Caki2 (cell line): ENCODE data around the gene ARID1B. TPM values are rescaled to one million over a fixed set of nuclear protein-coding genes. Genes with fewer than 3 reads are reported as not detected.

Experiments
- DNase-seq: peaks from one replicate; pipeline ENCODE4 v3.0.0-alpha.2; 2015; ENCODE audit warnings: low read depth
- in situ Hi-C: cut with HindIII; loops from 2 replicates; pipeline ENCODE4 v1.10.0; 2016; ENCODE audit warnings: low sequenced_read_pairs, low pct_unique_long_range_greater_than_20kb, mixed read lengths
- total RNA-seq: library from RNA; depleted of rRNA; stranded (reverse); fragments of >200 nt; shearing (Covaris generic); gene quantifications from 2 replicates; pipeline ENCODE4 v1.2.3, GENCODE V29; 2014; ENCODE audit warnings: low replicate concordance

ARID1B gene
- total RNA-seq, 1 experiment from 2014 or later = 6.9 TPM

- in situ Hi-C loops = no loop called here
- no peak for DNase-seq
Measured at GRCh38 chr6:156809446-156810178, 32.4 kb downstream of the ARID1B start.

- in situ Hi-C loops = no loop called here
- no peak for DNase-seq
Measured at GRCh38 chr6:156814036-156814581, 36.9 kb downstream of the ARID1B start.

- in situ Hi-C loops = no loop called here
- DNase-seq = no peak
Measured at GRCh38 chr6:156816505-156816904, 39.3 kb downstream of the ARID1B start.

- in situ Hi-C loops = no loop called here
- DNase-seq = no peak
Measured at GRCh38 chr6:156820089-156820798, 43.1 kb downstream of the ARID1B start.

GRCh38 chr6:156821707-156822106 is 44.5 kb downstream of the ARID1B start:
- DNase-seq = no peak
- in situ Hi-C loops = no loop called here

- in situ Hi-C loops = no loop called here
- DNase-seq = no peak
Measured at GRCh38 chr6:156822747-156823206, 45.6 kb downstream of the ARID1B start.

GRCh38 chr6:156824142-156824541 is 47.0 kb downstream of the ARID1B start:
- in situ Hi-C loops = no loop called here

GRCh38 chr6:156825475-156825874 is 48.3 kb downstream of the ARID1B start:
- no peak for DNase-seq
- in situ Hi-C loops = no loop called here

More at GRCh38 chr6:156824142-156824541, 47.0 kb downstream of the ARID1B start:
- no peak for DNase-seq

GRCh38 chr6:156826290-156826955 is 49.2 kb downstream of the ARID1B start:
- in situ Hi-C loops = no loop called here

GRCh38 chr6:156827382-156827781 is 50.2 kb downstream of the ARID1B start:
- DNase-seq = no peak
- in situ Hi-C loops = no loop called here

More at GRCh38 chr6:156826290-156826955, 49.2 kb downstream of the ARID1B start:
- DNase-seq = no peak

- peak; percentile 41 for DNase-seq
- in situ Hi-C loops = no loop called here
Measured at GRCh38 chr6:156828280-156828703, 51.1 kb downstream of the ARID1B start.

GRCh38 chr6:156830126-156830525 is 52.9 kb downstream of the ARID1B start:
- in situ Hi-C loops = no loop called here
- no peak for DNase-seq

- peak; percentile 72 for DNase-seq
- in situ Hi-C loops = no loop called here
Measured at GRCh38 chr6:156832231-156832647, 55.1 kb downstream of the ARID1B start.

GRCh38 chr6:156832669-156833068 is 55.5 kb downstream of the ARID1B start:
- DNase-seq = no peak
- in situ Hi-C loops = no loop called here

- in situ Hi-C loops = no loop called here
- no peak for DNase-seq
Measured at GRCh38 chr6:156833755-156834154, 56.6 kb downstream of the ARID1B start.

- DNase-seq = no peak
- in situ Hi-C loops = no loop called here
Measured at GRCh38 chr6:156839129-156839528, 62.0 kb downstream of the ARID1B start.

GRCh38 chr6:156839591-156840001 is 62.4 kb downstream of the ARID1B start:
- DNase-seq = peak; percentile 11
- in situ Hi-C loops = no loop called here

- DNase-seq = no peak
- in situ Hi-C loops = no loop called here
Measured at GRCh38 chr6:156840136-156840535, 63.0 kb downstream of the ARID1B start.

GRCh38 chr6:156840606-156841005 is 63.4 kb downstream of the ARID1B start:
- in situ Hi-C loops = no loop called here
- peak; percentile 37 for DNase-seq
